ENCODE measurements around the gene RPIA. TPM values are rescaled to one million over a fixed set of nuclear protein-coding genes. Genes with fewer than 3 reads are reported as not detected.

Gene RPIA
- total and polyA plus RNA-seq, 2 of the 4 experiments (the other 2 are of a cell fraction) = 4.1 to 8.6 TPM

DNA sequence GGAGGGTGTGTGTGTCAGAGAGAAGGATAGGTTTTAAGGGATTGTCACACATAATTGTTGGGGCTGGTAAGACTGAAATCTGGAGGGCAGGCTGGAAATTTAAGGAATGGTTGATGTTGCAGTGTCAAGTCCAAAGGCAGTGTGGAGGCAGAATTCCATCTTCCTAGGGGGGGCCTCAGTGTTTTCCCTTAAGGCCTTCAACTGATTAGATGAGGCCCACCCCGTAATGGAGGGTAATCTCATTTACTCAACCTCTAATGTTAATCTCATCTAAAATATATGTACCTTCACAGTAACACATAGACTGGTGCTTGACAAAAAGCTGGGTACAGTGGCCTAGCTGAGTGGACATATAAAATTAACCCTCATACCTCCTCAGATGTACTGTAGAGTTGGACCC, 30.9 kb upstream of the RPIA start:
- Histone ChIP-seq H3K4me1 (ENCODE audit: control insufficient read depth, insufficient read depth, low read length) (peaks cover 10% of the 10 kb centered on the region), H2BK5ac (ENCODE audit: low read depth, low read length, poor library complexity, severe bottlenecking) (no peak overlapping the region), H3K27ac (ENCODE audit: insufficient read depth, low read length) (no peak overlapping the region), H2AK9ac (replicated peaks; ENCODE audit: low read depth, low read length, poor library complexity) (peak overlapping the region; percentile 19), H3K4ac (ENCODE audit: low read depth, low read length) (no peak overlapping the region), H3K36me3 (ENCODE audit: control insufficient read depth, insufficient read depth, low read length) (no peaks in the 10 kb centered on the region), H3K9ac (ENCODE audit: low read depth, low read length) (no peak overlapping the region), H3K79me1 (ENCODE audit: low read depth in 1 of 2, low read length in 2 of 2) (no peaks in the 10 kb centered on the region), H3K23ac (ENCODE audit: low read depth, low read length) (no peak overlapping the region), H2BK15ac (ENCODE audit: low read depth, low read length) (no peak overlapping the region), H2AFZ (replicated peaks; ENCODE audit: low read length, poor library complexity) (no peak overlapping the region), H3K4me3 (ENCODE audit: insufficient read depth, low read depth, low read length) (no peak overlapping the region), H3K18ac (ENCODE audit: low read depth, low read length) (no peak overlapping the region), H3K14ac (replicated peaks; ENCODE audit: low read depth, low read length) (no peak overlapping the region), H3K56ac (ENCODE audit: extremely low read depth, insufficient read depth, low read length) (no peak overlapping the region), H3K27me3 (ENCODE audit: control insufficient read depth, insufficient read depth, low read length) (no peaks in the 10 kb centered on the region), H4K20me1 (ENCODE audit: insufficient read depth, low read length) (no peaks in the 10 kb centered on the region), H2BK120ac (ENCODE audit: low read depth, low read length) (no peak overlapping the region), H2AK5ac (ENCODE audit: low read depth, low read length) (no peak overlapping the region), H2BK20ac (ENCODE audit: low read depth, low read length) (no peak overlapping the region), H4K5ac (ENCODE audit: low read depth, low read length) (no peak overlapping the region), H3K4me2 (ENCODE audit: low read depth, low read length) (no peak overlapping the region), H4K8ac (ENCODE audit: low read depth in 2 of 2, low read length in 2 of 2) (no peak overlapping the region), H4K91ac (ENCODE audit: insufficient read depth, low read depth, low read length) (no peak overlapping the region; the same call in 1 of the 2 replicates), H3K9me3 (ENCODE audit: control insufficient read depth, insufficient read depth, low read length) (no peaks in the 10 kb centered on the region), H3K9me1 (ENCODE audit: insufficient read depth, low read length) (no peaks in the 10 kb centered on the region; the same call in 1 of the 2 replicates)
- no peak for ATAC-seq (ENCODE audit: low read depth)
- dilution Hi-C loops (cut with HindIII; ENCODE audit: low sequenced_read_pairs, unreplicated experiment) (no loop called here), intact Hi-C loops (cut with micrococcal nuclease) (no loop called here), in situ Hi-C loops (cut with MboI; ENCODE audit: low sequenced_read_pairs) (loop anchor here (25.0 kb wide), 2 partner anchors 473 to 598 kb away; partner anchors contain the start of genes KRCC1 and SMYD1)
- DNase-seq = no peak
- CTCF ChIA-PET = interaction anchor here (1.9 kb wide), 1 partner anchor 9 kb away, joined by 4 read pairs; no protein-coding TSS in a partner anchor
- WGBS, 2 experiments (ENCODE audit: extremely low coverage in 2 of 2, insufficient read length in 1 of 2) = no CpG with 5 or more reads among the region's 1 CpG
- POLR2A ChIA-PET (ENCODE audit: unreplicated experiment) = no interaction called here
- TF ChIP-seq, protein P1, sequence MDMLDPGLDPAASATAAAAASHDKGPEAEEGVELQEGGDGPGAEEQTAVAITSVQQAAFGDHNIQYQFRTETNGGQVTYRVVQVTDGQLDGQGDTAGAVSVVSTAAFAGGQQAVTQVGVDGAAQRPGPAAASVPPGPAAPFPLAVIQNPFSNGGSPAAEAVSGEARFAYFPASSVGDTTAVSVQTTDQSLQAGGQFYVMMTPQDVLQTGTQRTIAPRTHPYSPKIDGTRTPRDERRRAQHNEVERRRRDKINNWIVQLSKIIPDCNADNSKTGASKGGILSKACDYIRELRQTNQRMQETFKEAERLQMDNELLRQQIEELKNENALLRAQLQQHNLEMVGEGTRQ (IDR thresholded peaks at IDR 0.05; ENCODE audit: low read depth, low read length) = no peak
- TF ChIP-seq, protein P2, sequence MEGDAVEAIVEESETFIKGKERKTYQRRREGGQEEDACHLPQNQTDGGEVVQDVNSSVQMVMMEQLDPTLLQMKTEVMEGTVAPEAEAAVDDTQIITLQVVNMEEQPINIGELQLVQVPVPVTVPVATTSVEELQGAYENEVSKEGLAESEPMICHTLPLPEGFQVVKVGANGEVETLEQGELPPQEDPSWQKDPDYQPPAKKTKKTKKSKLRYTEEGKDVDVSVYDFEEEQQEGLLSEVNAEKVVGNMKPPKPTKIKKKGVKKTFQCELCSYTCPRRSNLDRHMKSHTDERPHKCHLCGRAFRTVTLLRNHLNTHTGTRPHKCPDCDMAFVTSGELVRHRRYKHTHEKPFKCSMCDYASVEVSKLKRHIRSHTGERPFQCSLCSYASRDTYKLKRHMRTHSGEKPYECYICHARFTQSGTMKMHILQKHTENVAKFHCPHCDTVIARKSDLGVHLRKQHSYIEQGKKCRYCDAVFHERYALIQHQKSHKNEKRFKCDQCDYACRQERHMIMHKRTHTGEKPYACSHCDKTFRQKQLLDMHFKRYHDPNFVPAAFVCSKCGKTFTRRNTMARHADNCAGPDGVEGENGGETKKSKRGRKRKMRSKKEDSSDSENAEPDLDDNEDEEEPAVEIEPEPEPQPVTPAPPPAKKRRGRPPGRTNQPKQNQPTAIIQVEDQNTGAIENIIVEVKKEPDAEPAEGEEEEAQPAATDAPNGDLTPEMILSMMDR (conservative IDR thresholded peaks at IDR 0.05; ENCODE audit: low read depth, low read length) = no peak
- TF ChIP-seq MXI1 (IDR thresholded peaks at IDR 0.05; ENCODE audit: borderline replicate concordance, low read depth, low read length) (no peak), SMC3 (IDR thresholded peaks at IDR 0.05; ENCODE audit: low read depth, low read length) (no peak), MAFK (IDR thresholded peaks at IDR 0.05; ENCODE audit: low read depth, low read length) (no peak), ELK1 (IDR thresholded peaks at IDR 0.05; ENCODE audit: borderline replicate concordance, low read depth, low read length) (no peak), RAD21 (IDR thresholded peaks at IDR 0.05; ENCODE audit: low read length) (no peak), NFE2L2 (IDR thresholded peaks at IDR 0.05; ENCODE audit: low read depth, low read length) (no peak), RFX5 (IDR thresholded peaks at IDR 0.05; ENCODE audit: low read depth, low read length) (no peak), CEBPB (IDR thresholded peaks at IDR 0.05; ENCODE audit: low read depth, low read length) (no peak), POLR2A (IDR thresholded peaks at IDR 0.05; ENCODE audit: low read depth, low read length) (no peak), RCOR1 (IDR thresholded peaks at IDR 0.05; ENCODE audit: insufficient replicate concordance, low read length) (no peak)
- no TSS peak for BruUV-seq (replicated peaks)
